GM12878 (cell line): ENCODE measurements around the gene PDCD10. TPM values are rescaled to one million over a fixed set of nuclear protein-coding genes. Genes with fewer than 3 reads are reported as not detected.

Experiments
- ATF2 ChIP-seq: IDR thresholded peaks from 2 replicates; pipeline ENCODE4 v1.6.1; 2012; ENCODE audit warnings: low read length, inconsistent platforms
- BHLHE40 ChIP-seq, 2 experiments: fragments of 450-650 bp in 1 of 2; IDR thresholded peaks; 2 replicates each; pipeline ENCODE4 v1.6.1; 2011 to 2017; ENCODE audit warnings: low read depth in 2 of 2, borderline replicate concordance in 1 of 2, improper control_type of control experiment in 1 of 2, low read length in 1 of 2, mild to moderate bottlenecking in 1 of 2
- CBFB ChIP-seq: IDR thresholded peaks from 2 replicates; pipeline ENCODE4 v1.6.1; 2016; ENCODE audit warnings: antibody characterized with exemption, low read depth
- CHD1 ChIP-seq: IDR thresholded peaks from 2 replicates; pipeline ENCODE4 v1.6.1; 2012; ENCODE audit warnings: low read depth, low read length, improper control_type of control experiment
- CREM ChIP-seq: IDR thresholded peaks from 2 replicates; pipeline ENCODE4 v1.6.1; 2014; ENCODE audit warnings: antibody characterized with exemption, low read depth
- ELK1 ChIP-seq: IDR thresholded peaks from 2 replicates; pipeline ENCODE4 v1.6.1; 2012; ENCODE audit warnings: low read depth, low read length, improper control_type of control experiment
- GATAD2B ChIP-seq: fragments of 450-650 bp; conservative IDR thresholded peaks from 2 replicates; pipeline ENCODE4 v1.6.1; 2017; ENCODE audit warnings: low read depth, mild to moderate bottlenecking, moderate library complexity
- IKZF2 ChIP-seq, 2 experiments: fragments of 450-650 bp; IDR thresholded peaks; 2 replicates each; pipeline ENCODE4 v1.6.1; 2017; ENCODE audit warnings: mild to moderate bottlenecking in 2 of 2, moderate library complexity in 2 of 2
- IRF4 ChIP-seq: IDR thresholded peaks from 2 replicates; pipeline ENCODE4 v1.6.1; 2011; ENCODE audit warnings: low read depth, low read length
- IRF5 ChIP-seq: fragments of 450-650 bp; IDR thresholded peaks from 2 replicates; pipeline ENCODE4 v1.6.1; 2017; ENCODE audit warnings: borderline replicate concordance
- MTA3 ChIP-seq: IDR thresholded peaks from 2 replicates; pipeline ENCODE4 v1.6.1; 2012; ENCODE audit warnings: low read length, inconsistent platforms, borderline replicate concordance
- PKNOX1 ChIP-seq: fragments of 450-650 bp; IDR thresholded peaks from 2 replicates; pipeline ENCODE4 v1.6.1; 2016; ENCODE audit warnings: mild to moderate bottlenecking
- RAD51 ChIP-seq: fragments of 450-650 bp; IDR thresholded peaks from 2 replicates; pipeline ENCODE4 v1.6.1; 2016; ENCODE audit warnings: moderate library complexity, mild to moderate bottlenecking, inconsistent platforms
- SMAD5 ChIP-seq: IDR thresholded peaks from 2 replicates; pipeline ENCODE4 v1.6.1; 2016; ENCODE audit warnings: antibody characterized with exemption, low read depth
- SREBF1 ChIP-seq: IDR thresholded peaks from 2 replicates; pipeline ENCODE4 v1.6.1; 2012; ENCODE audit warnings: mild to moderate bottlenecking, low read length
- SUZ12 ChIP-seq: fragments of 200-600 bp; sonication (generic); IDR thresholded peaks from one replicate; pipeline ENCODE4 v1.6.1; 2018; ENCODE audit warnings: antibody characterized with exemption, mild to moderate bottlenecking; ENCODE audit not compliant: unreplicated experiment
- TAF1 ChIP-seq: IDR thresholded peaks from 2 replicates; pipeline ENCODE4 v1.6.1; 2011; ENCODE audit warnings: mild to moderate bottlenecking, low read depth, low read length, borderline replicate concordance
- ZNF207 ChIP-seq: fragments of 450-650 bp; IDR thresholded peaks from 2 replicates; pipeline ENCODE4 v1.6.1; 2014; ENCODE audit warnings: antibody characterized with exemption, mild to moderate bottlenecking, borderline replicate concordance
- ZNF592 ChIP-seq: fragments of 450-650 bp; IDR thresholded peaks from 2 replicates; pipeline ENCODE4 v1.6.1; 2017; ENCODE audit warnings: mild to moderate bottlenecking, moderate library complexity
- polyA plus RNA-seq, 11 experiments: library from polyadenylated mRNA; depleted of rRNA in 4 of 11; unstranded in 6 of 11; stranded (reverse) in 5 of 11; fragments of >200 nt; fragmentation: Nextera tagmentation in 4 of 11; fragmentation: Illumina TruSeq in 1 of 11; extraction: Ambion mirVana in 4 of 11; extraction: Trizol in 1 of 11; gene quantifications; 1 replicate in 1 of 11; 2 replicates in 10 of 11; pipeline versions ENCODE4 v1.2.1 to v1.2.3, GENCODE V29; 2011 to 2016; ENCODE audit warnings: inconsistent platforms in 2 of 11, missing spikeins in 2 of 11, low read depth in 1 of 11
- total RNA-seq, 4 experiments: library from RNA; depleted of rRNA in 3 of 4; stranded (reverse); fragments of >200 nt in 3 of 4; fragmentation: Illumina TruSeq in 1 of 4; extraction: Trizol in 1 of 4; gene quantifications; 2 replicates each; pipeline versions ENCODE4 v1.2.1 to v1.2.3, GENCODE V29; 2013 to 2021

The PDCD10 gene
- total and polyA plus RNA-seq, 10 of the 15 experiments (the other 5 are each of a cell fraction or from before 2014, with no cell fraction given) = 64.1 to 247 (median 125) TPM

GRCh38 chr3:167734498-167735232 lies at the start of gene PDCD10 (continued):
- TF ChIP-seq ZNF592 (no peak), GATAD2B (no peak), PKNOX1 (peak; percentile 89), TAF1 (no peak), CREM (peak; percentile 87), CHD1 (no peak), MTA3 (no peak), BHLHE40 (IDR thresholded peaks at IDR 0.05; ENCODE audit: borderline replicate concordance in 1 of 2, low read depth in 2 of 2, low read length in 1 of 2) (peak in 1 of 2 experiments; percentile 27; a peak in 1 of 4 replicates), RAD51 (0 out of 2 replicates have a peak, but pooled peaks have one; percentile 12), ELK1 (peak; percentile 86), IRF5 (no peak), SUZ12 (no peak), CBFB (no peak; the same call in 1 of the 2 replicates), IKZF2 (IDR thresholded peaks at IDR 0.05) (peak in 1 of 2 experiments; percentile 24; a peak in 2 of 4 replicates), SREBF1 (peak; percentile 81; the same call in 1 of the 2 replicates), ATF2 (no peak), ZNF207 (0 out of 2 replicates have a peak, but pooled peaks have one; percentile 52), IRF4 (no peak), SMAD5 (peak; percentile 83; the same call in 1 of the 2 replicates)
